HG03280 (cell line): ENCODE measurements around the gene INMT.
"Not testable (repeated sequence)": the region's sequence is repeated elsewhere in the genome, so short reads cannot be mapped to it uniquely, and the experiment has no call there.

Source experiments
- ATAC-seq: cut with Tn5 transposase; IDR thresholded peaks from one replicate; pipeline ENCODE4 v1.9.1; 2021; ENCODE audit warnings: mild to moderate bottlenecking, moderate library complexity; ENCODE audit not compliant: unreplicated experiment

The INMT gene

GRCh38 chr7:30751696-30752273 lies at the start of gene INMT:
Gene INMT (plus strand): TSS chr7:30752135. CDS start chr7:30752151, 16 bp downstream.
- ATAC-seq: no peak

- ATAC-seq: no peak
These were observed 49.7 kb upstream of the INMT start for GRCh38 chr7:30702200-30702599.

DNA sequence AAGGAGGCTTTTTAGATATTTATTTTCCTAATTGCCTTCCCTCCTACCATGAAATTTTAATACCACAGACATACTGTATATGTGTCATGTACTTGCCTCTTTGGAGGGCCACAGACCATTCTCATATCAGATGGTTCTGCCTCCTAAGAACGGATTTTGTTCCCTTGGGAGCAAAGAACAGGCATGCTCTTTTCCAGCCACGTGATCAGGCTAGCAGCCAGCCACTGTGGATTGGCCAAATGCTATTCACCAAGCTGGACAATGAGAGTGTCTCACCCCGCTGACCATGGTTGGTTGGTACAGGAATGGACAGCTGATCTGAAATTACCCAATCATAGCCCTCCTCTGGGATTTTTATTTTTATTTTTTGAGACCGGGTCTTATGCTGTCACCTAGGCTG lies 48.2 kb upstream of the INMT start:
- no peak for ATAC-seq

- no peak for ATAC-seq
These were observed 46.9 kb upstream of the INMT start for GRCh38 chr7:30705008-30705407.

DNA sequence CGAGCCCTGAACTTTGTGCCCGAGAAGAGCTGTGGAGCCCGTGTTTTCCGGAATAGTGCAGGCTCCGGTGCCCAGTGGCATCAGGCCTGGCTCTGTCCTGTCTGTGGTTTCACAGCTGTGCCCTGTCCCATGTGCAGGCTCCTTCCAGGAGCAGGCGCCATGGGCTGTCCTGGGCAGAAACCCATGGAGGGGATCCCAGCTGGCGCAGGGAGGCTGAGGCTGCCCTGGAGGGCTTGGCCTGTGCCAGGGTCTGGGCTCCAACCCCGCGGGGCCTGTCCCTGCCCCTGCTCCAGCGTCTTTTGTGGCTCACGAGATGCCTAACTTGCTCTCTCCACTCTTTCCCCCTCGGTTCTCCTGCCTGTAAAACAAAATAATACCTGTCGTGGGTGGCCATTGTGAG lies 46.3 kb upstream of the INMT start:
- ATAC-seq: no peak

GRCh38 chr7:30706316-30706715 lies 45.6 kb upstream of the INMT start:
- no peak for ATAC-seq

- no peak for ATAC-seq
These were observed 45.0 kb upstream of the INMT start for GRCh38 chr7:30706908-30707307.

DNA sequence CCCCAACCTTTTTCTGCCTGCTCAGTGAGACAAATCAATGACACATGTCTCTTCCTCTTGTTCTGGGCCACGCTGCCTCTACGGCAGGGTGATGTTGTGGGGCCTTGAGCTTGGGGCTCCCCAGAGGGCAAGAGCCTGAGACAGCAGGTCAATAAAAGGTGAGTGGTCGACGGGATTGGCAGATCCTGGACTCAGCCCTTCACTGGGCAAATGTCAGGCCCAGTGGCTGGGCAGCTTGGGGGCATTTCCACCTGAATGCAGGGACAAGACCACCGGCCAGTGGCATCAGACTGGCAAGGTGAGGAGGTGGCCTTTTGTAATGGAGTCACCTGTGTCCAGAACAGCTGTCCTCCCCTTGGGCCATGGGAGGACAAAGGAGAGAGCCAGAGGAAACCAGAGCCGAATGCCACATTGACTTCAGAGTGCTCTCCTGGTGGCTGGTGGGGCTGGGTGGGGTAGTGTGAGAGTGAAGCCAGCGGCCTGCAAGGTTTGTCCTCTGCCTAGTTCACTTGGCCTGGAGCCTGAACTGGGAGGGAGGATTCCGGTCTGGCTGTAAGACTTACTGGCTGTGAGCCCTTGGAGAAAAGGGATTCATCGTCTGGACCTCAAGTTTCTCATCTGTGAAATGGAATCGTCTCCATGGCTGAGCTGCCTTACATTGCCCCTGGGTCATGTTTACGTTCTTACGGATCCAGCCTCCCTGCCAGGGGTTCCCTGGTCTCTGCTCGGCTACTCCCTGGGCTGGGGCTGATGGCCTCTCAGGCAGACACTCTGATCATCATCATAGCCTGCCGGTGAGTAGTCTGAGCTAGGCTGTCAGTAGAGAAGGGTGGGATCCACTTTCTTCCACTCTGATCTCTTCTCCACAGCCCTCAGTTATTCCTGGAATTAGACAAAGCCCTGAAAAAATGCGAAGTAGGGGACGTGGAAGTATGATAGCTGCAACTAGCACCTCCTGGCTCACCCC lies 44.3 kb upstream of the INMT start:
- no peak for ATAC-seq

DNA sequence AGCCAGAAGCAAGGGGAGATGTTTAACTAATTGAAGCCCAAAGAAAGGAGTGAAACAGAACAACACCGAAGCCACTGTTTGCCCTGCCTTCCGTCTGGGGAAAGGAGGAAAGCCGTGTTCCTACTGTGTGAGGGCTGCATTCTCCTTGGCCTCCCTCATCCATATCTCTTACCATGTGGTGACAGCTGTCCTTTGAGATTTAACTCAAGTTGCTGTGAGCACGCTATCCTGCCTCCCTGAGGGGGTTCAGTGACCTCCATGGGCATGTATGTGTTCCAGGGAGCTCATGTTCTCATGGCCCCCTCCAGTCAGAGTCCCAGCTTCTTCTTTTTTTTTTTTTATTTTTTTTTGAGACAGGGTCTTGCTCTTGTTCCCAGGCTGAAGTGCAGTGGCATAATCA lies 43.5 kb upstream of the INMT start:
- no peak for ATAC-seq

- ATAC-seq: no peak
These were observed 43.0 kb upstream of the INMT start for GRCh38 chr7:30708983-30709382.

DNA sequence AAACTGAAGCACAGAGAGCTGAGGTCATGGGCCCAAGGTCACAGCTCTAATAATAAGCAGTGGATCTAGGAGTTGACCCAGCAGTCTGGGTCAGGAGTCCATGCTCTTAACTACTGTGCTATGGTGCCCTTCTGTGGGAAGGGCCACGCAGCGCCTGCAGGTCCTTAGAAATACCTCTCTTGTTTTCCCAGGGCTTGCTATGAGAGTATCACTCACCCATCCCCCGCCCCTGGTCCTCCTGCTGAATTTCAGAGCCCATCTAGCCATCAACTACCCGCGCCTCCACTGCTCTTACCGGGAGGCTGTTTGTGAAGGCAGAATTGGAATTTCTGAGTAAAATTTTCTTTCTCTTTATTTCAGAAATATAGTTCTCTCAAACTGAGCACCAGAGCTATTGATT lies 42.4 kb upstream of the INMT start:
- no peak for ATAC-seq

GRCh38 chr7:30710669-30711068 lies 41.3 kb upstream of the INMT start:
- no peak for ATAC-seq

- no peak for ATAC-seq
These were observed 38.5 kb upstream of the INMT start for GRCh38 chr7:30713392-30713791.

DNA sequence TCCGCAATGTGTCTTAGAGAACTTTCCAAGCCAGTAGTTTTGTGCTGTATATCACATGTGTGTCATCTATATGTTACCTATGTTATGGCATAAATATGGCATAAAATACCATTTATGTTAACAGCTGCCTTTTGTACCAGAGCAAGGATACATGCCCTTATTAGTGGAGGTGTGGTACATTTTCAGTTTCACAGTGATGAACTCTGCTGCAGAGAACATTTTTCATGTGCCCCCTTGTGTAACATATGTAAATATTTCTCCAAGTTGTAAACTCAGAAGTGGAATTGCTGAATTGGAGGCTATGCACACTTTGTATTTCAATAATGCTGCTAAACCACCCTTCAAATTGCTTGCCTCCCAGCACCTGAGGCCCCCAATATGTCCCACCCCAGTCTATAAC lies 37.8 kb upstream of the INMT start:
- no peak for ATAC-seq

DNA sequence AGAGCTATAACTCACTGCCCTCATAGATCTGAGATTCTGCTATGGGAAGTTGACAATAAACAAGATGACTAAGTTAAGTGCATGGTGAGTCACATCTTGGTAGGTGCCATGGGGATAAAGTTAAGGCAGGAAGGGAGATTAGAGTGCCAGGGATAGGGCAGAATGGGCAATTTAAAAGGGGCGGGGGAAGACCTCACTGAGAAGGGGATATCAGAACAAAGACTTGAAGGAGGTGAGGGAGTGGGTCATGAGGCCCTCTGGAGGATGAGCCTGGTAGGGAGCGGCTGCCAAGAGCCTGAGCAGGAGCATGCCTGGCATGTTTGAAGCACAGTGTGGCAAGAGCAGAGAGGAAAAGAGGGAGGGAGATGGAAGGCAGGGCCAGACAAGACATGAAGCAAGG lies 34.8 kb upstream of the INMT start:
- ATAC-seq: no peak

DNA sequence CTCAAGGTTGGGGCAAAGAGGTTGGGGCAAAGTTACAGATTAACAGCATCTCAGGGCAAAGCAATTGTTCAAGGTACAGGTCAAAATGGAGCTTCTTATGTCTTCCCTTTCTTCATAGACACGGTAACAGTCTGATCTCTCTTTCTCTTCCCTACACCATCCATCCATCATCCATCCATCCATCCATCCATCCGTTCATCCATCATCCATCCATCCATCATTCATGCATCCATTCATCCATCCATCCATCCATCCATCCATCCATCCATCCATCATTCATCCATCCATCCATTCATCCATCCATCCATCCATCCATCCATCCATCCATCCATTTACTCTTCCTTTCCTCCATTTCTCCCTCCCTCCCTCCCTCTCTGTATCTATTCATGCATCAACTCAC lies 32.5 kb upstream of the INMT start:
- not testable (repeated sequence) for ATAC-seq

- ATAC-seq: no peak
These were observed 30.7 kb upstream of the INMT start for GRCh38 chr7:30721211-30721610.

DNA sequence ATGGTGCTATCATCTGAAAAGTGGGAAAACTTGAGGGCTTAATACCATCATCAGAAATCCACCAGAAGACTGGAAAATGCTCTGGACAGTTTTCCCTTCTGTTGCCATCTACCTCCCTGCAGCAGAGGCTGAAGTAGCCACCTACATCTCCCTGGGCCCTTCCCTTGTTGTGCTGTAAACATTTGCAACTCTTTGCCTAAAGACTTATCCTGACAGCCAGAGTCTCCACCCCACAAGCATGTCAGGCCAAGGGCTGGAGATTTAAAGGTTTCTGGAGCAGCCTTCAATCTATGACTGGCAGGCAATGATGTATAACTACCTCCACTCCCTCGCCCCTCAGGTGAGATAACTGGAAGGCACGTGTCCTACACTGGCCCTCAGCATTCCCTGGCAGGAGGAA lies 29.7 kb upstream of the INMT start:
- no peak for ATAC-seq

GRCh38 chr7:30722671-30723070 lies 29.3 kb upstream of the INMT start:
- no peak for ATAC-seq

GRCh38 chr7:30723776-30724175 lies 28.2 kb upstream of the INMT start:
- no peak for ATAC-seq

- ATAC-seq: no peak
These were observed 25.5 kb upstream of the INMT start for GRCh38 chr7:30726296-30727006.
